NCI-H2107 treated with DMSO at 0.1 percent for 48 hours (cell line): Measurements from ENCODE around the gene EDN2.
A peak's percentile ranks its signal among the peaks of the same experiment; 100 is the strongest.

Experiments
- DNase-seq: peaks from one replicate; lab custom pipeline; 2025; ENCODE audit not compliant: unreplicated experiment; lab: John Stamatoyannopoulos, UW

EDN2 gene

GRCh38 chr1:41486053-41486370 is 1.5 kb upstream of the EDN2 start:
- DNase-seq, result no peak

- no peak for DNase-seq
Observed at GRCh38 chr1:41485605-41486004, 1.1 kb upstream of the EDN2 start.

GRCh38 chr1:41483960-41484401 is 502 bp downstream of the EDN2 start:
- DNase-seq, result no peak

- no peak for DNase-seq
Observed at GRCh38 chr1:41483001-41483850, 1.3 kb downstream of the EDN2 start.

GRCh38 chr1:41482001-41482765 is 2.3 kb downstream of the EDN2 start:
- peak; percentile 89 for DNase-seq

GRCh38 chr1:41481109-41481775 is 3.2 kb downstream of the EDN2 start:
- DNase-seq, result peak; percentile 83

GRCh38 chr1:41480204-41481108 is 4.0 kb downstream of the EDN2 start:
- DNase-seq, result no peak

GRCh38 chr1:41479808-41480160 is 4.7 kb downstream of the EDN2 start:
- DNase-seq, result no peak

- no peak for DNase-seq
Observed at GRCh38 chr1:41479000-41479807, 5.3 kb downstream of the EDN2 start.

GRCh38 chr1:41478118-41478748 is 6.2 kb downstream of the EDN2 start:
- DNase-seq, result no peak

- no peak for DNase-seq
Observed at GRCh38 chr1:41476807-41477361, 7.6 kb downstream of the EDN2 start.

GRCh38 chr1:41475859-41476567 is 8.5 kb downstream of the EDN2 start:
- DNase-seq, result no peak

GRCh38 chr1:41475346-41475745 is 9.1 kb downstream of the EDN2 start:
- DNase-seq, result no peak

GRCh38 chr1:41474490-41475271 is 9.8 kb downstream of the EDN2 start:
- no peak for DNase-seq

- DNase-seq, result no peak
Observed at GRCh38 chr1:41473738-41474362, 10.6 kb downstream of the EDN2 start.

- DNase-seq, result no peak
Observed at GRCh38 chr1:41471658-41472057, 12.8 kb downstream of the EDN2 start.

- DNase-seq, result no peak
Observed at GRCh38 chr1:41469706-41470105, 14.8 kb downstream of the EDN2 start.
